Measurements from ENCODE around the gene BTBD2.

- TF ChIP-seq GATA3 (IDR thresholded peaks at IDR 0.05; ENCODE audit: low read depth, low read length) (no peak), GATA2 (IDR thresholded peaks at IDR 0.05; ENCODE audit: low read depth, low read length) (no peak)
Observed at GRCh38 chr19:2062389-2062729, 46.8 kb upstream of the BTBD2 start.

Measured in SH-SY5Y (cell line).